Measurements from ENCODE around the gene CEP68.
A peak's percentile ranks its signal among the peaks of the same experiment; 100 is the strongest.
"Not testable (repeated sequence)": the region's sequence is repeated elsewhere in the genome, so short reads cannot be mapped to it uniquely, and the experiment has no call there.

The CEP68 gene

DNA sequence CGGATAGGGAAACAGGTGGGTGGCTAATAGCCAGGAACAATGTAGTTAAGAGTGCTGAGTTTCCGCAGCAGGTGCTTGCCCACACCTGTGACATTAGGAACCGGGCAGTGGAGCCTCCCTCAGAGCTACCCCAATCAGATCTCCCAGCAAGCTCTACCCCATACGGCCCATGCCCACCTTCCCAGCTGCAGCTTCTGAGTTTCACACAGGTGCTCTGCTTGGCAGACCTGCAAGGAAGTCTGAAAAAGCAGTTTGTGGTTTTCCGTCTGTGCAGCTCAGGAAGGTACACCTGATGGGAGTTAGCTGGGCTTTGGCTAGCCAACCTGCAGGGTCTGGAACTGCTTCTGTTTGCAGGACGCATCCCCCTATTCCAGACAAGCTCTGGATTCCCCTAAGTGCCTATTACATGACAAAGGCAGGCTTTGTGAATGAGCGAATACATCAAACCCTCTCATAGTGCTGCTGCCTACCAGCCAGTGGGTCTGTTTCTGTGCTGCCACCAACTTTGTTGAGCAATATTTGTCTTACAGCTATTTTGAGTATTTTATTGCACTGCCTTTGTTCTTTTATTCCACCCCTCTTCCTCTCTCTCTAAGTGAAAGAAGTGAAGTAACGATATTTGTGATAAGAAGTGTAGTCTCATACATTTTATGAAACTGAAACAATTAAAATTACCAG, 24.7 kb upstream of the CEP68 start:
- DNase-seq (ENCODE audit: low read depth), result no peak
- TF ChIP-seq, protein P1, sequence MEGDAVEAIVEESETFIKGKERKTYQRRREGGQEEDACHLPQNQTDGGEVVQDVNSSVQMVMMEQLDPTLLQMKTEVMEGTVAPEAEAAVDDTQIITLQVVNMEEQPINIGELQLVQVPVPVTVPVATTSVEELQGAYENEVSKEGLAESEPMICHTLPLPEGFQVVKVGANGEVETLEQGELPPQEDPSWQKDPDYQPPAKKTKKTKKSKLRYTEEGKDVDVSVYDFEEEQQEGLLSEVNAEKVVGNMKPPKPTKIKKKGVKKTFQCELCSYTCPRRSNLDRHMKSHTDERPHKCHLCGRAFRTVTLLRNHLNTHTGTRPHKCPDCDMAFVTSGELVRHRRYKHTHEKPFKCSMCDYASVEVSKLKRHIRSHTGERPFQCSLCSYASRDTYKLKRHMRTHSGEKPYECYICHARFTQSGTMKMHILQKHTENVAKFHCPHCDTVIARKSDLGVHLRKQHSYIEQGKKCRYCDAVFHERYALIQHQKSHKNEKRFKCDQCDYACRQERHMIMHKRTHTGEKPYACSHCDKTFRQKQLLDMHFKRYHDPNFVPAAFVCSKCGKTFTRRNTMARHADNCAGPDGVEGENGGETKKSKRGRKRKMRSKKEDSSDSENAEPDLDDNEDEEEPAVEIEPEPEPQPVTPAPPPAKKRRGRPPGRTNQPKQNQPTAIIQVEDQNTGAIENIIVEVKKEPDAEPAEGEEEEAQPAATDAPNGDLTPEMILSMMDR (conservative IDR thresholded peaks at IDR 0.05; ENCODE audit: low read length), result no peak
- no peak overlapping the region for H3K4me3 ChIP-seq (ENCODE audit: low read length)

DNA sequence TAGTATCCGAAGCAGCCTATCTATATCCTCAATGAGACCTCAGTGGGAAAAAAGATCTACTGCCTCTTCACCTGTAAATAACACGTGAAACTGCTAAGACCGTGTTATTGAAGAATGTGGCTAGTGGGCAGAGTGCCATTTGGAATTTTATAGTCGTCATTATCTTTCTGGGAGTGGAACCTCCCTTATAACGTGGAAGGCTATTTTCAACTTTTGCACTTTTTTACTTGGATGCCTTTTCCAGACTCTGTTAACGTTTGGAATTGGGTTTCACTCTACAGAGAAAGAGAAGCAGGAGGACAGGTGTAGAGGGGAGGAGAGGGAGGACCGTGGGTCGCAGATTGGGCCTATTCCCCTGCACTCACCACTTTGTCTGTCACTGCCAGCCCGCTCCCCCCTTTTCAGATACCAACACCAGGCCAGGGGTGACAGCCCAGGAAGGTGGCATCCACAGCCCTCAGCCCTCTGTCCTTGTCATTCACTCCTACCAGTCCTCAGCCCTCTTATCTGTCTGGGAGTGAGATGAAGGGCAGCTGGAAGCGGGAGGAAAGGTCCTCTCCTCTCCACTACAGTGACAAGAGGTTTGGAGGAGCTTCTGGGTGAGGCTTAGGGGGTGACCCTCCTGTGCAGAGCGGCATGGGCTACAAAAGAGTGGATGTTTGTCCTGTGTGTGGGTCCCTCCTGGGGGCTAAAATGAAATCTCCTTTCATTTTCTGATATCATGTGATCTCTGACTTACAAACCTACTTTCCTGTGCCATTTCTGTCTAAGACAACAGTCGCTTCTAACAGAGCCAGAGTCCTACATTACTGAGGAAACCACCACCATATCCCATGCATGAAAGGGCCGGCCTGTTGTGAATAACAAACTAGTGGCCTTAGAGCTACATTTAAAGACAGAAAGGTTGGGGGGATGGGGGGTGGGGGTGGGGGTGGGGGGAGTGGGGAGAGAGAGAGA, 23.9 kb upstream of the CEP68 start:
- no peak for DNase-seq (ENCODE audit: low read depth)
- no peak overlapping the region for H3K4me3 ChIP-seq (ENCODE audit: low read length)
- TF ChIP-seq, protein P1 (conservative IDR thresholded peaks at IDR 0.05; ENCODE audit: low read length), result no peak

DNA sequence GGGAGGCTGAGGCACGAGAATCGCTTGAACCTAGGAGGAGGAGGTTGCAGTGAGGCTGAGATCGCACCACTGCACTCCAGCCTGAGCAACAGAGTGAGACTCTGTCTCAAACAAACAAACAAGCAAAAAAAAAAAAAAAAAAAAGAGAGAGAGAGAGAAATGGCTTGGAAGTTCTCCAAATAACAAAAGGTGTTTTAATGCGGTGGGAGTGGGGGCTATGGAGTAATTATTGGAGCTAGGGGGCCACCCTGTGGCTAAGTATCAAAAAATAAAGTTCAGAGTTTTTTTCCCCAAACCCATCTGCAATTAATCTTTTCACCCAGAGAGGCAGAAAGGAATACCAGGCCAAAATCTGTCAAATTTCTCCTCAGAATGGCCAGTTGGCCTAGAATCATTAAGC, 23.0 kb upstream of the CEP68 start:
- DNase-seq (ENCODE audit: low read depth), result no peak
- TF ChIP-seq, protein P1 (conservative IDR thresholded peaks at IDR 0.05; ENCODE audit: low read length), result peak; percentile 17
- H3K4me3 ChIP-seq (ENCODE audit: low read length), result no peak overlapping the region

DNA sequence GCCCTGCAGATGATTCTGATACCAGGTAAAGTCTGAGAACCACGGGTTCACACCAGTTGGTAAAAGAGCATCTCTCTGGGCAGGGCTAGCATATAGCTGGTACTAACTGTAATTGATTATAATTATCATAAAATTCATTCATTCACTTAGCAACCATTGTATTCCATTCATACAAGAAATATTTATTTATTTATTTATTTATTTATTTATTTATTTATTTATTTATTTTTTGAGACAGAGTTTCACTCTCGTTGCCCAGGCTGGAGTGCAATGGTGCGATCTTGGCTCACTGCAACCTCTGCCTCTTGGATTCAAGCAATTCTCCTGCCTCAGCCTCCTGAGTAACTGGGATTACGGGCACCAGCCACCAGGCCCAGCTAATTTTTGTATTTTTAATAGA, 22.5 kb upstream of the CEP68 start:
- DNase-seq (ENCODE audit: low read depth); H3K4me3 ChIP-seq (ENCODE audit: low read length): not testable (repeated sequence)

DNA sequence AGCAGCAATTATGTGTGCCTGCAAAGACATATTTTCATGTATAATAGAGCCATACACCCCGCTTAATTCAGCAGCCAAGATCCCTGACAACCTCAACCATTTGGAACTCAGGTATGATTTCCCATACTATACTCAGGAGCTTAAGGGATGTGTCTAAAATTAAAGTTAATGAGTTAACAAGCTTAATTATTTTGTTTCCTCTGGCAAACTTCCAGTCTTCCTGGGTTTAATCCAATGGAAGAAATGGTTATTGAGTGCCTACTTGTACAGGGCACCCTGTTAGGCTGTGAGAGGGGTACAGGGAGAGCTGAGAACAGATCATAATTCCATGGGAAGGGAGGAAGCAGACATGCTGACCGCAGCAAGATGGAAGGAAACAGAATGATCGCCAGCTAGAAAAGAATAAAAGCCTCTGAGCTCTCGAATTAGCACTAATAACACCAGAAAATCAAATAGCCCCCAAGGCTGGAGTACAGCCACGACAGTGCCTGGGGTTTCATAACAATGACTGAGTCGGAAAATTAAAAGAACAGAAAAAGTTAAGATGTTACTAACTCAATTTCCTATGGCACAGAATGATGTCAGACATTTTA, 20.8 kb upstream of the CEP68 start:
- TF ChIP-seq, protein P1 (conservative IDR thresholded peaks at IDR 0.05; ENCODE audit: low read length), result no peak
- H3K4me3 ChIP-seq (ENCODE audit: low read length), result no peak overlapping the region
- no peak for DNase-seq (ENCODE audit: low read depth)

DNA sequence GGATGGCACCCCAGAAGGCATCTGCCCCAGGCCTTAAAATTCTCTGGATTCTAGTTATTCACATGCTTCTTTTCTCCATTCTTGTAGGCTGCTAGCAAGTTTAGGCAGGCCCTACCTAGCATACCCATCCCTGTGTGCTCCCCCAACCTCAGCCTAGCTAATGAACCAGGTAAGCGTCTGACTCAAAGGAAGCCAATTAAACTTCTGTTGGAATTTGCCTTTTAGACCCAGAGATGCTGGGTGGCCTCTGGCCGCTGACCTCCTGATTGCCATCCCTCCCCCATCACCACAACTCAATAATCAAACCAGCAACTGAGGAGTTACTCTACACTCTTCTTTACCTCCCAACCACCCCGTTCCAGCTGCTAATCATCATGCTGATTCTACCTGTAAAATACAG, 19.0 kb upstream of the CEP68 start:
- TF ChIP-seq, protein P1 (conservative IDR thresholded peaks at IDR 0.05; ENCODE audit: low read length), result no peak
- DNase-seq (ENCODE audit: low read depth), result no peak
- no peak overlapping the region for H3K4me3 ChIP-seq (ENCODE audit: low read length)

DNA sequence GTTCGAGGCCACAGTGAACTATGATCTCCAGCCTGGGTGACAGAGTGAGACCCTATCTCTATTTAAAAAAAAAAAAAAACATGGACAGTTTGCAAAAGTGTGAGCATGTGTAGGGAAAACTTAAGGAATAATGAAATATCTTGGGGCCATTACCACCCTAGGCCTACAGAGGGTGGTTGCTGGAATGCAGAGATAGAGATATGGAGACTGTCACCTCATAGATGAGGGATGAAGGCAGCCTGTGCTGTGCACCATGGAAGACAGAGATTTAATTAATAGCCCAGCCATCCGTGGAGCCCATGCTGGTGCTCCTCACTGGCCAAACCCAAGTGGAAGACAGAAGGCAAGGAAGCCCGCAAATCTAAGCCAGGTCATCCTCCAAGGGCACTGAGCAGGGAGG, 16.6 kb upstream of the CEP68 start:
- DNase-seq (ENCODE audit: low read depth), result no peak
- TF ChIP-seq, protein P1 (conservative IDR thresholded peaks at IDR 0.05; ENCODE audit: low read length), result no peak; the same call in 1 of the 2 replicates
- H3K4me3 ChIP-seq (ENCODE audit: low read length), result no peak overlapping the region

Measured in AG10803 (cell line).